Activated CD4-positive, alpha-beta memory T cell treated with anti-CD3 and anti-CD28 coated beads for 36 hours (primary cell): ENCODE results near the gene MALL. TPM values are rescaled to one million over a fixed set of nuclear protein-coding genes. Genes with fewer than 3 reads are reported as not detected.
"Not testable (repeated sequence)": the region's sequence is repeated elsewhere in the genome, so short reads cannot be mapped to it uniquely, and the experiment has no call there.

ENCODE experiments used
- CTCF ChIA-PET: fragments of 350-600 bp; sonication (Branson Sonifier 250); formaldehyde crosslinking; loops from one replicate; lab custom pipeline; 2021; ENCODE audit warnings: antibody characterized with exemption, inconsistent platforms; lab: Charles Lee
- POLR2A ChIA-PET: fragments of 350-600 bp; sonication (Branson Sonifier 250); formaldehyde crosslinking; loops from one replicate; lab custom pipeline; 2021; ENCODE audit warnings: antibody characterized with exemption; lab: Charles Lee
- DNase-seq: peaks from one replicate; pipeline ENCODE4 v3.0.0-alpha.2; 2020
- H3K27ac Mint-ChIP-seq: one replicate; pipeline ENCODE4 v1.8.0; 2021; ENCODE audit warnings: mixed read lengths
- H3K27me3 Mint-ChIP-seq: one replicate; pipeline ENCODE4 v1.8.0; 2021; ENCODE audit warnings: mixed read lengths
- H3K36me3 Mint-ChIP-seq: one replicate; pipeline ENCODE4 v1.8.0; 2021; ENCODE audit warnings: mixed read lengths
- H3K4me1 Mint-ChIP-seq: one replicate; pipeline ENCODE4 v1.8.0; 2021; ENCODE audit warnings: low read depth, mixed read lengths
- H3K4me3 Mint-ChIP-seq: one replicate; pipeline ENCODE4 v1.8.0; 2021; ENCODE audit warnings: mild to moderate bottlenecking, mixed read lengths
- H3K9me3 Mint-ChIP-seq: one replicate; pipeline ENCODE4 v1.8.0; 2021; ENCODE audit warnings: mixed read lengths
- intact Hi-C: fragments of 100-400 bp; cut with micrococcal nuclease; formaldehyde crosslinking; loops from one replicate; pipeline ENCODE4 v1.15.1; 2023
- total RNA-seq, 2 experiments: library from RNA; stranded (reverse); gene quantifications; one replicate each; pipeline ENCODE4 v1.2.3, GENCODE V29; 2021

Gene MALL
- total RNA-seq = under 1 TPM; 0.17 to 0.31 TPM

GRCh38 chr2:110115291-110116032, at the start of gene MALL:
Gene MALL, minus strand, starts transcription at chr2:110115822. Its CDS starts 30 bp downstream, at chr2:110115792.
- intact Hi-C loops = no loop called here
- H3K4me1 Mint-ChIP-seq = no peaks in the 10 kb centered on the region
- POLR2A ChIA-PET = no interaction called here
- no peaks in the 10 kb centered on the region for H3K36me3 Mint-ChIP-seq
- no peak within 1 kb of the TSS for H3K27ac Mint-ChIP-seq
- peaks cover 60% of the 10 kb centered on the region for H3K27me3 Mint-ChIP-seq
- H3K9me3 Mint-ChIP-seq = no peaks in the 10 kb centered on the region
- DNase-seq = no peak
- CTCF ChIA-PET = interaction anchor here (0.6 to 1.5 kb wide), 5 partner anchors 8 to 1269 kb away, joined by 3 to 5 read pairs (median 3); no protein-coding TSS in a partner anchor
- no peak within 1 kb of the TSS for H3K4me3 Mint-ChIP-seq

GRCh38 chr2:110157153-110157793, 41.7 kb upstream of the MALL start:
- Mint-ChIP-seq H3K36me3 (peaks cover 9% of the 10 kb centered on the region), H3K9me3 (peaks cover 21% of the 10 kb centered on the region), H3K27me3 (peaks cover 2% of the 10 kb centered on the region), H3K4me1 (peaks cover 19% of the 10 kb centered on the region), H3K27ac (no peak overlapping the region), H3K4me3 (no peak overlapping the region)
- intact Hi-C loops = no loop called here
- DNase-seq = peak; percentile 33
- POLR2A ChIA-PET = no interaction called here
- CTCF ChIA-PET = interaction anchor here (0.6 to 2.3 kb wide), 5 partner anchors 10 to 46 kb away, joined by 3 to 8 read pairs (median 5); no protein-coding TSS in a partner anchor

- DNase-seq, H3K36me3 Mint-ChIP-seq, H3K27ac Mint-ChIP-seq, H3K27me3 Mint-ChIP-seq, H3K4me3 Mint-ChIP-seq, POLR2A ChIA-PET, intact Hi-C loops: not testable (repeated sequence)
- Mint-ChIP-seq H3K4me1 (peaks cover 23% of the 10 kb centered on the region), H3K9me3 (peaks cover 21% of the 10 kb centered on the region)
- CTCF ChIA-PET = interaction anchor here (1.1 kb wide), 1 partner anchor 40 kb away, joined by 3 read pairs; no protein-coding TSS in a partner anchor
Measured at GRCh38 chr2:110154828-110155227, 39.2 kb upstream of the MALL start.

- Mint-ChIP-seq H3K4me1 (peaks cover 29% of the 10 kb centered on the region), H3K9me3 (peaks cover 21% of the 10 kb centered on the region)
- DNase-seq, H3K36me3 Mint-ChIP-seq, CTCF ChIA-PET, H3K4me3 Mint-ChIP-seq, H3K27ac Mint-ChIP-seq, H3K27me3 Mint-ChIP-seq, POLR2A ChIA-PET, intact Hi-C loops: not testable (repeated sequence)
Measured at GRCh38 chr2:110154188-110154587, 38.6 kb upstream of the MALL start.

GRCh38 chr2:110153416-110153815, 37.8 kb upstream of the MALL start:
- no peak overlapping the region for H3K4me3 Mint-ChIP-seq
- intact Hi-C loops = no loop called here
- POLR2A ChIA-PET = no interaction called here
- CTCF ChIA-PET = no interaction called here
- peaks cover 21% of the 10 kb centered on the region for H3K9me3 Mint-ChIP-seq
- peaks cover 31% of the 10 kb centered on the region for H3K4me1 Mint-ChIP-seq
- H3K27me3 Mint-ChIP-seq = peaks cover 4% of the 10 kb centered on the region
- no peak overlapping the region for H3K27ac Mint-ChIP-seq
- no peak for DNase-seq
- peaks cover 9% of the 10 kb centered on the region for H3K36me3 Mint-ChIP-seq

GRCh38 chr2:110152943-110153342, 37.3 kb upstream of the MALL start:
- peaks cover 21% of the 10 kb centered on the region for H3K9me3 Mint-ChIP-seq
- H3K27me3 Mint-ChIP-seq = peaks cover 6% of the 10 kb centered on the region
- H3K36me3 Mint-ChIP-seq = peaks cover 9% of the 10 kb centered on the region
- H3K4me3 Mint-ChIP-seq = no peak overlapping the region
- no peak for DNase-seq
- intact Hi-C loops = no loop called here
- peaks cover 31% of the 10 kb centered on the region for H3K4me1 Mint-ChIP-seq
- POLR2A ChIA-PET = no interaction called here
- CTCF ChIA-PET = no interaction called here
- H3K27ac Mint-ChIP-seq = no peak overlapping the region

GRCh38 chr2:110149330-110150220, 34.0 kb upstream of the MALL start:
- H3K4me1 Mint-ChIP-seq = peaks cover 31% of the 10 kb centered on the region
- peak overlapping the region; percentile 70 for H3K27ac Mint-ChIP-seq
- H3K4me3 Mint-ChIP-seq = no peak overlapping the region
- intact Hi-C loops = no loop called here
- H3K9me3 Mint-ChIP-seq = peaks cover 10% of the 10 kb centered on the region
- ChIA-PET POLR2A (no interaction called here), CTCF (interaction anchor here (1.0 kb wide), 1 partner anchor 606 kb away, joined by 4 read pairs; no protein-coding TSS in a partner anchor)
- no peak for DNase-seq
- peaks cover 11% of the 10 kb centered on the region for H3K27me3 Mint-ChIP-seq
- peaks cover 7% of the 10 kb centered on the region for H3K36me3 Mint-ChIP-seq

GRCh38 chr2:110146945-110147332, 31.3 kb upstream of the MALL start:
- Mint-ChIP-seq H3K27me3 (peaks cover 9% of the 10 kb centered on the region), H3K27ac (no peak overlapping the region), H3K4me1 (peaks cover 26% of the 10 kb centered on the region), H3K4me3 (no peak overlapping the region), H3K36me3 (peaks cover 1% of the 10 kb centered on the region), H3K9me3 (no peaks in the 10 kb centered on the region)
- CTCF ChIA-PET = no interaction called here
- POLR2A ChIA-PET = no interaction called here
- DNase-seq = no peak
- intact Hi-C loops = no loop called here

GRCh38 chr2:110146183-110146944, 30.7 kb upstream of the MALL start:
- intact Hi-C loops = no loop called here
- H3K9me3 Mint-ChIP-seq = no peaks in the 10 kb centered on the region
- POLR2A ChIA-PET = no interaction called here
- H3K4me1 Mint-ChIP-seq = peaks cover 26% of the 10 kb centered on the region
- H3K27me3 Mint-ChIP-seq = peaks cover 7% of the 10 kb centered on the region
- DNase-seq = no peak
- H3K27ac Mint-ChIP-seq = no peak overlapping the region
- H3K36me3 Mint-ChIP-seq = peaks cover 1% of the 10 kb centered on the region
- no peak overlapping the region for H3K4me3 Mint-ChIP-seq
- CTCF ChIA-PET = no interaction called here

GRCh38 chr2:110143982-110144381, 28.4 kb upstream of the MALL start:
- Mint-ChIP-seq H3K4me1 (peaks cover 14% of the 10 kb centered on the region), H3K4me3 (no peak overlapping the region), H3K27me3 (peaks cover 7% of the 10 kb centered on the region), H3K9me3 (no peaks in the 10 kb centered on the region), H3K36me3 (peaks cover 1% of the 10 kb centered on the region), H3K27ac (no peak overlapping the region)
- ChIA-PET POLR2A (no interaction called here), CTCF (no interaction called here)
- intact Hi-C loops = no loop called here
- no peak for DNase-seq

GRCh38 chr2:110140401-110140800, 24.8 kb upstream of the MALL start:
- ChIA-PET CTCF (interaction anchor here (1.2 kb wide), 1 partner anchor 16 kb away, joined by 3 read pairs; no protein-coding TSS in a partner anchor), POLR2A (no interaction called here)
- no peak overlapping the region for H3K4me3 Mint-ChIP-seq
- no peaks in the 10 kb centered on the region for H3K9me3 Mint-ChIP-seq
- DNase-seq = no peak
- no peak overlapping the region for H3K27ac Mint-ChIP-seq
- no peaks in the 10 kb centered on the region for H3K27me3 Mint-ChIP-seq
- intact Hi-C loops = no loop called here
- H3K4me1 Mint-ChIP-seq = peaks cover 2% of the 10 kb centered on the region
- no peaks in the 10 kb centered on the region for H3K36me3 Mint-ChIP-seq
